Sigmoid colon (tissue), 4 donors: ENCODE data around the gene ORC6.

Experiments used
- POLR2A ChIP-seq, 2 donors: fragments of 450-650 bp; IDR thresholded peaks; one replicate each; pipeline ENCODE4 v1.6.1; 2016; ENCODE audit warnings: antibody characterized with exemption in 2 of 2, mild to moderate bottlenecking in 2 of 2, moderate library complexity in 2 of 2
- POLR2AphosphoS5 ChIP-seq, 4 donors: sonication (generic); formaldehyde crosslinking; IDR thresholded peaks; one replicate each; pipeline ENCODE4 v1.6.1; 2017; ENCODE audit warnings: antibody characterized with exemption in 4 of 4
- TF ChIP-seq, protein P1 (sequence below), 4 experiments: fragments of 450-650 bp in 3 of 4; fragments of 200-600 bp in 1 of 4; IDR thresholded peaks; one replicate each; pipeline ENCODE4 v1.5.1; 2016 to 2019; ENCODE audit warnings: antibody characterized with exemption in 4 of 4, mild to moderate bottlenecking in 3 of 4, moderate library complexity in 2 of 4

DNA sequence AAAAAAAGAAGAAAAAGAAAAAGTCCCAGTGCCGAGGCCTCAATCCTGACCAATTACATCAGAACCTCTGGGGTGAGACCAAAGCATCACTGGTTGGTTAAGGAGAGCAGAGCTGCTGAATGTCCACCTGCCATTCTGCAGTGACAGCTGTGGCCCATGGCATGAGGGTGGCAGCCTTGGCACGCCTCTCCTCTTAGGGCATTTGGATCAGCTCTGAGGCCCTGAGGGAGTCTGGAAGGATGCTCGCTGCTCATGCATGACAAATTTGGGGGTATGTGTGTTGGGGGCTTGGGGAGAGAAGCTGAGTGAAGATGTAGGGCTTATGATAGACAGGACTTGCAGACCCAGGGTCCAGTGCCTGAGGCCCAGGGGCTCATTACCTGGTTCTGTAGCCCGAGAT is 32.4 kb downstream of the ORC6 start:
- TF ChIP-seq POLR2AphosphoS5 (IDR thresholded peaks at IDR 0.05) (no peak), POLR2A (IDR thresholded peaks at IDR 0.05) (no peak)
- TF ChIP-seq, protein P1, sequence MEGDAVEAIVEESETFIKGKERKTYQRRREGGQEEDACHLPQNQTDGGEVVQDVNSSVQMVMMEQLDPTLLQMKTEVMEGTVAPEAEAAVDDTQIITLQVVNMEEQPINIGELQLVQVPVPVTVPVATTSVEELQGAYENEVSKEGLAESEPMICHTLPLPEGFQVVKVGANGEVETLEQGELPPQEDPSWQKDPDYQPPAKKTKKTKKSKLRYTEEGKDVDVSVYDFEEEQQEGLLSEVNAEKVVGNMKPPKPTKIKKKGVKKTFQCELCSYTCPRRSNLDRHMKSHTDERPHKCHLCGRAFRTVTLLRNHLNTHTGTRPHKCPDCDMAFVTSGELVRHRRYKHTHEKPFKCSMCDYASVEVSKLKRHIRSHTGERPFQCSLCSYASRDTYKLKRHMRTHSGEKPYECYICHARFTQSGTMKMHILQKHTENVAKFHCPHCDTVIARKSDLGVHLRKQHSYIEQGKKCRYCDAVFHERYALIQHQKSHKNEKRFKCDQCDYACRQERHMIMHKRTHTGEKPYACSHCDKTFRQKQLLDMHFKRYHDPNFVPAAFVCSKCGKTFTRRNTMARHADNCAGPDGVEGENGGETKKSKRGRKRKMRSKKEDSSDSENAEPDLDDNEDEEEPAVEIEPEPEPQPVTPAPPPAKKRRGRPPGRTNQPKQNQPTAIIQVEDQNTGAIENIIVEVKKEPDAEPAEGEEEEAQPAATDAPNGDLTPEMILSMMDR (IDR thresholded peaks at IDR 0.05), result no peak
